Neural cell (in vitro differentiated cells): ENCODE measurements around the gene NKAIN2.

ENCODE experiments used
- CTCF ChIP-seq: fragments of 450-650 bp; IDR thresholded peaks from 2 replicates; pipeline ENCODE4 v1.5.1; 2014; ENCODE audit warnings: antibody characterized with exemption, mild to moderate bottlenecking, moderate library complexity; ENCODE audit not compliant: poor library complexity, severe bottlenecking
- EP300 ChIP-seq: fragments of 450-650 bp; conservative IDR thresholded peaks from 2 replicates; pipeline ENCODE4 v1.6.1; 2014; ENCODE audit warnings: antibody characterized with exemption, mild to moderate bottlenecking, moderate library complexity; ENCODE audit not compliant: poor library complexity, severe bottlenecking
- EZH2 ChIP-seq: fragments of 200-600, 300-800 bp; shearing (Covaris generic), sonication (generic); IDR thresholded peaks from 2 replicates; pipeline ENCODE4 v1.6.1; 2014; ENCODE audit warnings: antibody characterized with exemption, low read length, borderline replicate concordance, mild to moderate bottlenecking; ENCODE audit not compliant: insufficient read depth, poor library complexity, severe bottlenecking
- MXI1 ChIP-seq: fragments of 450-650 bp; conservative IDR thresholded peaks from 2 replicates; pipeline ENCODE4 v1.6.1; 2014; ENCODE audit warnings: antibody characterized with exemption, mild to moderate bottlenecking; ENCODE audit not compliant: poor library complexity, severe bottlenecking
- POLR2AphosphoS5 ChIP-seq: IDR thresholded peaks from 2 replicates; pipeline ENCODE4 v1.6.1; 2012
- RAD21 ChIP-seq: fragments of 450-650 bp; conservative IDR thresholded peaks from 2 replicates; pipeline ENCODE4 v1.6.1; 2014; ENCODE audit warnings: antibody characterized with exemption, mild to moderate bottlenecking, moderate library complexity
- REST ChIP-seq: IDR thresholded peaks from 2 replicates; pipeline ENCODE4 v1.6.1; 2012; ENCODE audit warnings: borderline replicate concordance
- SMC3 ChIP-seq: fragments of 450-650 bp; conservative IDR thresholded peaks from 2 replicates; pipeline ENCODE4 v1.6.1; 2014; ENCODE audit warnings: antibody characterized with exemption, mild to moderate bottlenecking, moderate library complexity; ENCODE audit not compliant: poor library complexity
- TAF1 ChIP-seq: IDR thresholded peaks from 2 replicates; pipeline ENCODE4 v1.6.1; 2012; ENCODE audit warnings: low read depth

DNA sequence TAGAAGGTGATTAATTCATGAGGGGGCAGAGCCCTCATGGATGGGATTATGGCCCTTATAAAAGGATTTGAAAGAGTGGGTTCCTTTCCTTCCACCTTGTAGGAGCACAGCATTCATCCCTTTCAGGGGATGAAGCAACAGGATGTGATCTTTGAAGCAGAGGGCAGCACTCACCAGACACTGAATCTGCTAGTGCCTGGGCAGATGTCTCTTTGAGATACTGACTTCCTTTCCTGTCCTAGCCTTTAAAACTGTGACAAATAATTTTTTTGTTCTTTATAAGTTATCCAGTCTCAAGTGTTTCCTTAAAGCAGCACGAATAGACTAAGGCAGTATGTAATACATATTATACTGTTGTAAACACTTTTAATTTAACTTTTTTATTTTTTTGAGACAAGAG, 620.0 kb downstream of the NKAIN2 start:
- no peak for TF ChIP-seq MXI1
- no peak for TF ChIP-seq CTCF
- TF ChIP-seq EP300 = no peak
- TF ChIP-seq TAF1 = no peak
- TF ChIP-seq POLR2AphosphoS5 = no peak
- no peak for TF ChIP-seq EZH2
- no peak for TF ChIP-seq REST
- no peak for TF ChIP-seq SMC3
- TF ChIP-seq RAD21 = no peak
